GM12878 (cell line): Measurements from ENCODE around the gene HNRNPDL. TPM values are rescaled to one million over a fixed set of nuclear protein-coding genes. Genes with fewer than 3 reads are reported as not detected.

Experiments
- ATAC-seq: fragments of 200-7000 bp; cut with Tn5 transposase; 3 replicates; pipeline ENCODE4 v1.9.1; 2020; ENCODE audit warnings: mild to moderate bottlenecking, moderate library complexity
- BruUV-seq: library from RNA; stranded (reverse); fragments of 400-500 nt; replicated peaks from 2 replicates; lab custom pipeline; 2021; lab: Mats Ljungman, UMichigan
- CTCF ChIA-PET: fragments of 300-600 bp; sonication (Branson Sonifier 250); formaldehyde crosslinking; extraction: SDS; loops from one replicate; lab custom pipeline; 2021; ENCODE audit warnings: inconsistent platforms; lab: Yijun Ruan, JAX
- POLR2A ChIA-PET: fragments of 350-600 bp; formaldehyde crosslinking; extraction: SDS; loops from one replicate; lab custom pipeline; 2021; ENCODE audit warnings: inconsistent platforms; lab: Charles Lee
- RAD21 ChIA-PET: fragments of 300-600 bp; sonication (Branson Sonifier 250); formaldehyde crosslinking; loops from one replicate; lab custom pipeline; 2023; ENCODE audit warnings: antibody characterized with exemption; ENCODE audit not compliant: unreplicated experiment; lab: Charles Lee
- SMC1A ChIA-PET: fragments of 300-600 bp; sonication (Branson Sonifier 250); formaldehyde crosslinking; loops from one replicate; lab custom pipeline; 2023; ENCODE audit not compliant: unreplicated experiment, uncharacterized antibody; lab: Charles Lee
- DNase-seq: peaks from one replicate; pipeline ENCODE4 v3.0.0-alpha.2; 2011; ENCODE audit warnings: low read depth, low spot score
- FAIRE-seq: peaks from 3 replicates; lab custom pipeline; 2011; peaks lifted over from hg19 to GRCh38; lab: Jason Lieb, UNC
- H2AFZ ChIP-seq: 2 replicates; pipeline ENCODE4 v1.6.0; 2011; ENCODE audit warnings: low read depth, low read length, control low read depth; ENCODE audit not compliant: control insufficient read depth
- H3K27ac ChIP-seq: 2 replicates; pipeline ENCODE4 v1.5.1; 2011; ENCODE audit warnings: control low read depth; ENCODE audit not compliant: control insufficient read depth, insufficient read depth
- H3K27me3 ChIP-seq, 2 experiments: replicated peaks in 1 of 2; 2 replicates each; pipeline versions ENCODE4 v1.6.0 to v1.6.1; 2011; ENCODE audit warnings: low read length in 1 of 2; ENCODE audit not compliant: control insufficient read depth in 2 of 2, insufficient read depth in 2 of 2
- H3K36me3 ChIP-seq, 2 experiments: 2 replicates each; pipeline ENCODE4 v1.5.1; 2011; ENCODE audit warnings: low read length in 1 of 2; ENCODE audit not compliant: control insufficient read depth in 2 of 2, insufficient read depth in 2 of 2
- H3K4me1 ChIP-seq: 2 replicates; pipeline ENCODE4 v1.6.1; 2011; ENCODE audit warnings: mild to moderate bottlenecking, low read length, moderate library complexity, mixed read lengths; ENCODE audit not compliant: control insufficient read depth, insufficient read depth
- H3K4me2 ChIP-seq: 2 replicates; pipeline ENCODE4 v1.6.0; 2011; ENCODE audit warnings: control low read depth; ENCODE audit not compliant: control insufficient read depth, insufficient read depth
- H3K4me3 ChIP-seq: fragments of 200-600 bp; sonication (generic); 2 replicates; pipeline ENCODE4 v1.5.1; 2016
- H3K79me2 ChIP-seq: 2 replicates; pipeline ENCODE4 v1.6.0; 2011; ENCODE audit warnings: low read length; ENCODE audit not compliant: control insufficient read depth, insufficient read depth
- H3K9ac ChIP-seq: 2 replicates; pipeline ENCODE4 v1.8.0; 2011; ENCODE audit warnings: low read length, control low read depth, mixed read lengths; ENCODE audit not compliant: control insufficient read depth, insufficient read depth
- H3K9me3 ChIP-seq: replicated peaks from 3 replicates; pipeline ENCODE4 v1.5.1; 2011; ENCODE audit warnings: mild to moderate bottlenecking, low read length; ENCODE audit not compliant: control insufficient read depth, insufficient read depth
- H4K20me1 ChIP-seq: 2 replicates; pipeline ENCODE4 v1.6.0; 2011; ENCODE audit not compliant: control insufficient read depth, insufficient read depth
- BACH1 ChIP-seq: fragments of 450-650 bp; IDR thresholded peaks from 2 replicates; pipeline ENCODE4 v1.6.1; 2017; ENCODE audit warnings: mild to moderate bottlenecking, borderline replicate concordance
- CBFB ChIP-seq: IDR thresholded peaks from 2 replicates; pipeline ENCODE4 v1.6.1; 2016; ENCODE audit warnings: antibody characterized with exemption, low read depth
- CBX3 ChIP-seq: fragments of 200-600 bp; sonication (generic); IDR thresholded peaks from 2 replicates; pipeline ENCODE4 v1.6.1; 2016; ENCODE audit warnings: low read depth, borderline replicate concordance
- CEBPB ChIP-seq, 2 experiments: fragments of 150-350 bp in 1 of 2; IDR thresholded peaks; 2 replicates each; pipeline ENCODE4 v1.6.1; 2012 to 2014; ENCODE audit warnings: low read depth in 2 of 2, low read length in 2 of 2, borderline replicate concordance in 1 of 2, inconsistent platforms in 1 of 2
- DPF2 ChIP-seq: fragments of 450-650 bp; IDR thresholded peaks from 2 replicates; pipeline ENCODE4 v1.6.1; 2017; ENCODE audit warnings: mild to moderate bottlenecking
- GATAD2B ChIP-seq: fragments of 450-650 bp; conservative IDR thresholded peaks from 2 replicates; pipeline ENCODE4 v1.6.1; 2017; ENCODE audit warnings: low read depth, mild to moderate bottlenecking, moderate library complexity
- IKZF1 ChIP-seq: fragments of 450-650 bp; conservative IDR thresholded peaks from 2 replicates; pipeline ENCODE4 v1.6.1; 2017; ENCODE audit warnings: antibody characterized with exemption, mild to moderate bottlenecking
- LARP7 ChIP-seq: fragments of 450-650 bp; IDR thresholded peaks from 2 replicates; pipeline ENCODE4 v1.6.1; 2017; ENCODE audit warnings: mild to moderate bottlenecking
- NBN ChIP-seq: fragments of 450-650 bp; IDR thresholded peaks from 2 replicates; pipeline ENCODE4 v1.6.1; 2016
- NKRF ChIP-seq: fragments of 450-650 bp; conservative IDR thresholded peaks from 2 replicates; pipeline ENCODE4 v1.6.1; 2017; ENCODE audit warnings: mild to moderate bottlenecking, moderate library complexity
- NR2F1 ChIP-seq: fragments of 450-650 bp; conservative IDR thresholded peaks from 2 replicates; pipeline ENCODE4 v1.6.1; 2017; ENCODE audit warnings: mild to moderate bottlenecking
- SMARCA5 ChIP-seq: fragments of 450-650 bp; IDR thresholded peaks from 2 replicates; pipeline ENCODE4 v1.6.1; 2017; ENCODE audit warnings: mild to moderate bottlenecking
- SP1 ChIP-seq: IDR thresholded peaks from one replicate; pipeline ENCODE4 v1.6.1; 2011; ENCODE audit warnings: low read depth, low read length
- ZNF384 ChIP-seq: IDR thresholded peaks from 2 replicates; pipeline ENCODE4 v1.6.1; 2012; ENCODE audit warnings: low read depth, mild to moderate bottlenecking, low read length, improper control_type of control experiment, borderline replicate concordance
- WGBS: methylation state at CpG from one replicate; pipeline ENCODE4 v1.1.6; 2016; ENCODE audit warnings: low lambda C conversion rate; ENCODE audit not compliant: insufficient replicate concordance, insufficient coverage; ENCODE audit errors: missing lambda C conversion rate; 5-methylcytosine and 5-hydroxymethylcytosine counted together
- in situ Hi-C: fragments of 300-500 bp; cut with MboI; formaldehyde crosslinking; loops from 9 replicates; pipeline ENCODE4 v1.14.3; 2018; ENCODE audit warnings: mixed read lengths
- intact Hi-C: fragments of 100-400 bp; cut with micrococcal nuclease; formaldehyde crosslinking; loops from one replicate; pipeline ENCODE4 v1.14.2; 2022; ENCODE audit not compliant: unreplicated experiment
- polyA plus RNA-seq, 11 experiments: library from polyadenylated mRNA; depleted of rRNA in 4 of 11; unstranded in 6 of 11; stranded (reverse) in 5 of 11; fragments of >200 nt; fragmentation: Nextera tagmentation in 4 of 11; fragmentation: Illumina TruSeq in 1 of 11; extraction: Ambion mirVana in 4 of 11; extraction: Trizol in 1 of 11; gene quantifications; 1 replicate in 1 of 11; 2 replicates in 10 of 11; pipeline versions ENCODE4 v1.2.1 to v1.2.3, GENCODE V29; 2011 to 2016; ENCODE audit warnings: inconsistent platforms in 2 of 11, missing spikeins in 2 of 11, low read depth in 1 of 11
- total RNA-seq, 4 experiments: library from RNA; depleted of rRNA in 3 of 4; stranded (reverse); fragments of >200 nt in 3 of 4; fragmentation: Illumina TruSeq in 1 of 4; extraction: Trizol in 1 of 4; gene quantifications; 2 replicates each; pipeline versions ENCODE4 v1.2.1 to v1.2.3, GENCODE V29; 2013 to 2021
- TF ChIP-seq, protein P1 (sequence below): fragments of 450-650 bp; IDR thresholded peaks from 2 replicates; pipeline ENCODE4 v1.6.1; 2017; ENCODE audit warnings: mild to moderate bottlenecking, moderate library complexity

The HNRNPDL gene
- total and polyA plus RNA-seq, 10 of the 15 experiments (the other 5 are each of a cell fraction or from before 2014, with no cell fraction given) = 217 to 510 (median 345) TPM

DNA sequence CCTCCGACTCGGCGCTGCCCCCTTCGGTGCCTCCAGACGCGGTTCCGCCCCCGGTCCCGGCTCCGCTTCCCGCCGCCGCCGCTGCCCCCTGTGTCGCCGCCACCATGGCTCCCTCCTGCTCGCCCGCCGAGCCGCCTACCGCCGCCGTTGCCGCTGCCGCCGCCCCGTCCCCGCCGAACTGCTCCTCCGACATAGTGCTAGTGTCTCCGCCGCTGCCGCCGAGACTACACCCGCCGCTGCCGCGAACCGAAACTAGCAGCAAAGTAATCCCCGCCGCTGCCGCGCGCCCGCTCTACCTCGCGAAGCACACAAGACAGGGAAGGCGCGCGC lies 56.8 kb downstream of the HNRNPDL start:
- peak overlapping the region; percentile 86; the same call in 1 of the 2 replicates for H3K4me2 ChIP-seq
- H4K20me1 ChIP-seq = peaks cover 14% of the 10 kb centered on the region
- peaks cover 6% of the 10 kb centered on the region for H3K4me1 ChIP-seq
- intact Hi-C loops = loop anchor here (10.0 kb wide), 1 partner anchor 661 kb away; the partner anchor contains the start of gene COPS4
- peak overlapping the region; percentile 94 for H3K9ac ChIP-seq
- H3K79me2 ChIP-seq = peaks cover 82% of the 10 kb centered on the region
- no peaks in the 10 kb centered on the region for H3K9me3 ChIP-seq
- BruUV-seq = TSS peak; percentile 59
- peak; percentile 18 for ATAC-seq
- DNase-seq = no peak
- FAIRE-seq = no peak
- no peaks in the 10 kb centered on the region for H3K27me3 ChIP-seq
- RAD21 ChIA-PET = interaction anchor here (0.5 to 1.4 kb wide), 2 partner anchors 12 to 37 kb away, joined by 3 to 7 read pairs; no protein-coding TSS in a partner anchor
- peak overlapping the region; percentile 98 for H3K27ac ChIP-seq
- H3K4me3 ChIP-seq = peak overlapping the region; percentile 86
- peaks cover 0 to 7% of the 10 kb centered on the region in 2 experiments; a peak in 1 of 4 replicates for H3K36me3 ChIP-seq
- peak; percentile 15; the same call in 1 of the 2 replicates for TF ChIP-seq NR2F1
- TF ChIP-seq, protein P1, sequence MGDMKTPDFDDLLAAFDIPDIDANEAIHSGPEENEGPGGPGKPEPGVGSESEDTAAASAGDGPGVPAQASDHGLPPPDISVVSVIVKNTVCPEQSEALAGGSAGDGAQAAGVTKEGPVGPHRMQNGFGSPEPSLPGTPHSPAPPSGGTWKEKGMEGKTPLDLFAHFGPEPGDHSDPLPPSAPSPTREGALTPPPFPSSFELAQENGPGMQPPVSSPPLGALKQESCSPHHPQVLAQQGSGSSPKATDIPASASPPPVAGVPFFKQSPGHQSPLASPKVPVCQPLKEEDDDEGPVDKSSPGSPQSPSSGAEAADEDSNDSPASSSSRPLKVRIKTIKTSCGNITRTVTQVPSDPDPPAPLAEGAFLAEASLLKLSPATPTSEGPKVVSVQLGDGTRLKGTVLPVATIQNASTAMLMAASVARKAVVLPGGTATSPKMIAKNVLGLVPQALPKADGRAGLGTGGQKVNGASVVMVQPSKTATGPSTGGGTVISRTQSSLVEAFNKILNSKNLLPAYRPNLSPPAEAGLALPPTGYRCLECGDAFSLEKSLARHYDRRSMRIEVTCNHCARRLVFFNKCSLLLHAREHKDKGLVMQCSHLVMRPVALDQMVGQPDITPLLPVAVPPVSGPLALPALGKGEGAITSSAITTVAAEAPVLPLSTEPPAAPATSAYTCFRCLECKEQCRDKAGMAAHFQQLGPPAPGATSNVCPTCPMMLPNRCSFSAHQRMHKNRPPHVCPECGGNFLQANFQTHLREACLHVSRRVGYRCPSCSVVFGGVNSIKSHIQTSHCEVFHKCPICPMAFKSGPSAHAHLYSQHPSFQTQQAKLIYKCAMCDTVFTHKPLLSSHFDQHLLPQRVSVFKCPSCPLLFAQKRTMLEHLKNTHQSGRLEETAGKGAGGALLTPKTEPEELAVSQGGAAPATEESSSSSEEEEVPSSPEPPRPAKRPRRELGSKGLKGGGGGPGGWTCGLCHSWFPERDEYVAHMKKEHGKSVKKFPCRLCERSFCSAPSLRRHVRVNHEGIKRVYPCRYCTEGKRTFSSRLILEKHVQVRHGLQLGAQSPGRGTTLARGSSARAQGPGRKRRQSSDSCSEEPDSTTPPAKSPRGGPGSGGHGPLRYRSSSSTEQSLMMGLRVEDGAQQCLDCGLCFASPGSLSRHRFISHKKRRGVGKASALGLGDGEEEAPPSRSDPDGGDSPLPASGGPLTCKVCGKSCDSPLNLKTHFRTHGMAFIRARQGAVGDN = 0 out of 2 replicates have a peak, but pooled peaks have one; percentile 8
- 0 out of 2 replicates have a peak, but pooled peaks have one; percentile 67 for TF ChIP-seq SMARCA5
- no peak for TF ChIP-seq ZNF384
- 0 out of 2 replicates have a peak, but pooled peaks have one; percentile 1 for TF ChIP-seq CBFB
- no peak for TF ChIP-seq CBX3
- no peak for TF ChIP-seq IKZF1
- TF ChIP-seq CEBPB (IDR thresholded peaks at IDR 0.05; ENCODE audit: borderline replicate concordance in 1 of 2, low read depth in 2 of 2, low read length in 2 of 2) = no peak
- TF ChIP-seq BACH1 = peak; percentile 64
- no peak for TF ChIP-seq SP1
- TF ChIP-seq DPF2 = peak; percentile 73
- peak; percentile 98 for TF ChIP-seq LARP7
- no peak for TF ChIP-seq NBN
- peak; percentile 60; the same call in 1 of the 2 replicates for TF ChIP-seq NKRF
- peak; percentile 55 for TF ChIP-seq GATAD2B
- TF ChIP-seq, all 136 proteins: peak for 9
- in situ Hi-C loops = loop anchor here (10.0 kb wide), 1 partner anchor 51 kb away; no protein-coding TSS in a partner anchor
- WGBS = 0% methylated on average over 38 of the region's 50 CpGs
- peak overlapping the region; percentile 84 for H2AFZ ChIP-seq
- ChIA-PET SMC1A (interaction anchor here (1.0 to 4.8 kb wide), 3 partner anchors 8 to 25 kb away, joined by 3 to 39 read pairs (median 4); no protein-coding TSS in a partner anchor), CTCF (interaction anchor here (0.6 to 1.2 kb wide), 3 partner anchors 55 to 106 kb away, joined by 3 to 12 read pairs (median 5); partner anchors contain the start of gene HNRNPDL), POLR2A (interaction anchor here (1.0 to 1.4 kb wide), 3 partner anchors 12 to 56 kb away, joined by 3 to 8 read pairs (median 8); no protein-coding TSS in a partner anchor)
